CD8-positive, alpha-beta memory T cell (primary cell): Measurements from ENCODE around the gene TRAPPC5. TPM values are rescaled to one million over a fixed set of nuclear protein-coding genes. Genes with fewer than 3 reads are reported as not detected.

Experiments
- CTCF ChIA-PET: fragments of 350-600 bp; sonication (Branson Sonifier 250); formaldehyde crosslinking; loops from one replicate; lab custom pipeline; 2021; ENCODE audit warnings: antibody characterized with exemption; lab: Charles Lee
- POLR2A ChIA-PET: fragments of 350-600 bp; sonication (Branson Sonifier 250); formaldehyde crosslinking; loops from one replicate; lab custom pipeline; 2021; ENCODE audit warnings: antibody characterized with exemption; lab: Charles Lee
- DNase-seq, 5 donors: peaks; one replicate each; pipeline versions ENCODE4 v3.0.0 to v3.0.0-alpha.2; 2020 to 2022; ENCODE audit warnings: mixed read lengths in 1 of 5
- H3K27ac ChIP-seq: one replicate; pipeline ENCODE4 v1.7.0; 2013; ENCODE audit warnings: low read depth, mild to moderate bottlenecking, low read length, moderate library complexity
- H3K27me3 ChIP-seq: 2 replicates; pipeline ENCODE4 v1.7.0; 2013; ENCODE audit warnings: low read length, mild to moderate bottlenecking; ENCODE audit not compliant: insufficient read depth, poor library complexity, severe bottlenecking
- H3K36me3 ChIP-seq: 2 replicates; pipeline ENCODE4 v1.7.0; 2013; ENCODE audit warnings: mild to moderate bottlenecking, low read length, moderate library complexity; ENCODE audit not compliant: insufficient read depth
- H3K4me1 ChIP-seq: 2 replicates; pipeline ENCODE4 v1.7.0; 2013; ENCODE audit warnings: mild to moderate bottlenecking, low read length, moderate library complexity; ENCODE audit not compliant: insufficient read depth
- H3K4me3 ChIP-seq: 2 replicates; pipeline ENCODE4 v1.7.0; 2013; ENCODE audit warnings: mild to moderate bottlenecking, low read length
- H3K9me3 ChIP-seq: 2 replicates; pipeline ENCODE4 v1.7.0; 2013; ENCODE audit warnings: mild to moderate bottlenecking, low read length
- H3K27ac Mint-ChIP-seq, 8 donors: one replicate each; pipeline ENCODE4 v1.8.0; 2020 to 2021; ENCODE audit warnings: mixed read lengths in 8 of 8, mild to moderate bottlenecking in 6 of 8, inconsistent platforms in 3 of 8, moderate library complexity in 3 of 8
- H3K27me3 Mint-ChIP-seq, 2 donors: one replicate each; pipeline ENCODE4 v1.8.0; 2020 to 2021; ENCODE audit warnings: mixed read lengths in 2 of 2, mild to moderate bottlenecking in 1 of 2, moderate library complexity in 1 of 2
- H3K36me3 Mint-ChIP-seq, 3 donors: one replicate each; pipeline ENCODE4 v1.8.0; 2020 to 2021; ENCODE audit warnings: mixed read lengths in 3 of 3, inconsistent platforms in 1 of 3, mild to moderate bottlenecking in 1 of 3
- H3K4me1 Mint-ChIP-seq, 3 donors: one replicate each; pipeline ENCODE4 v1.8.0; 2020 to 2021; ENCODE audit warnings: mixed read lengths in 3 of 3, inconsistent platforms in 1 of 3, mild to moderate bottlenecking in 1 of 3
- H3K4me3 Mint-ChIP-seq, 7 donors: one replicate each; pipeline ENCODE4 v1.8.0; 2020 to 2021; ENCODE audit warnings: mixed read lengths in 7 of 7, mild to moderate bottlenecking in 6 of 7, moderate library complexity in 4 of 7, inconsistent platforms in 2 of 7
- H3K9me3 Mint-ChIP-seq, 5 donors: one replicate each; pipeline ENCODE4 v1.8.0; 2020 to 2022; ENCODE audit warnings: mixed read lengths in 5 of 5, mild to moderate bottlenecking in 3 of 5, moderate library complexity in 2 of 5, inconsistent platforms in 1 of 5
- polyA plus RNA-seq: library from polyadenylated mRNA; unstranded; fragments of 300-500 nt; fragmentation: Illumina TruSeq; gene quantifications from one replicate; pipeline ENCODE4 v1.2.3, GENCODE V29; 2021
- total RNA-seq, 2 experiments: library from RNA; stranded (reverse); gene quantifications; one replicate each; pipeline ENCODE4 v1.2.3, GENCODE V29; 2021

Gene TRAPPC5
- total RNA-seq (10 to 100 TPM; 63.5 to 70.1 TPM), polyA plus RNA-seq (155 TPM)

DNA sequence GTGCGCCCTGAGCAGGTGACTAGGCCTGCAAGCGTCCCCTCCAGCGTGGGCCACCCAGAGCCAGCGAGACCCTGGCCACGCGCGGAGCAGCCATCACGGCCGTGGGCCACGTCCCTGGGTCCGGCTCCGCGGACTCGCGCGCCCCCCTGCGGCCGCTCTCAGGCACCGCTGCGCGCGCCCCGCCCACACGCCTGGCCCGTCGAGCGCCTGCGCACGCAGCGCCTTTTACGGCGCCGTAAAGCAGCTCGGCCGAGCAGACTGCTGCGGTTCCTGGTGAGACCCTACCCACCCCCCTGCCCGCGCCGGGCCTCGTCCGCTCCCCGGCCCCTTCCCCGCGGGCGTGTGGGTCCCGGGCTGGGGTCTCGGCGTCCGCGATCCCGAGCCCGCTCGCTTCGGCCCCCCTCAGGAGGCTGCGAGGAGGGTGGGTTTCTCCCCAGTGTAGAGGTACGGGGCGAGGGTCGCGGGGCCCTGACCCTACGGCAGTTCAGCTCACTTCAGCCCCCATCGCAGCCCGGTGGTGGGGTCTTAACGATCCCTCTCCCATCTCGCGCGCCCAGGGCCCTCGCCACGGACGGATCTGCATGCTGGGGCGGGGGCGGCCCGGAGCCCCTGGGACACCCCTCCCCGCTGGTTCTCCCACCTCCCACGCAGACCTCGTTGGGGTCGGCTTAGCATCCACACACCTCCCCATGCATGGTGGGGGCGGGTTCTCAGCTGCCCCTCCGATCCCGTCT, at the start of gene TRAPPC5:
Gene TRAPPC5 (plus strand): TSS at position 228 of the 734 bp plus-strand sequence. CDS start 1,421 bp downstream, outside the sequence.
- H3K9me3 ChIP-seq = no peaks in the 10 kb centered on the region
- no peaks in the 10 kb centered on the region for H3K9me3 Mint-ChIP-seq
- peak; percentile 81 to 88 (median 82) for DNase-seq
- H3K4me1 ChIP-seq = peaks cover 35% of the 10 kb centered on the region
- H3K4me3 ChIP-seq = peak within 1 kb of the TSS; percentile 83
- H3K36me3 ChIP-seq = peaks cover 6% of the 10 kb centered on the region
- peaks cover 30 to 57% (median 37%) of the 10 kb centered on the region in 3 donors for H3K4me1 Mint-ChIP-seq
- H3K27me3 ChIP-seq = no peaks in the 10 kb centered on the region
- H3K4me3 Mint-ChIP-seq = peak within 1 kb of the TSS; percentile 86 to 96 (median 86)
- H3K27ac Mint-ChIP-seq = peak within 1 kb of the TSS; percentile 81 to 97 (median 92)
- H3K27me3 Mint-ChIP-seq = peaks cover 12 to 30% of the 10 kb centered on the region in 2 donors
- ChIA-PET POLR2A (interaction anchor here (0.6 to 1.6 kb wide), 7 partner anchors 25 to 331 kb away, joined by 3 to 5 read pairs (median 3); partner anchors contain the start of genes MAP2K7, PET100, STXBP2 and XAB2), CTCF (interaction anchor here (0.6 to 3.2 kb wide), 51 partner anchors 9 to 581 kb away, joined by 3 to 61 read pairs (median 4); partner anchors contain the start of genes PET100, RETN and STXBP2)
- H3K27ac ChIP-seq = peak within 1 kb of the TSS; percentile 82
- H3K36me3 Mint-ChIP-seq = peaks cover 0 to 24% (median 2%) of the 10 kb centered on the region in 3 donors

DNA sequence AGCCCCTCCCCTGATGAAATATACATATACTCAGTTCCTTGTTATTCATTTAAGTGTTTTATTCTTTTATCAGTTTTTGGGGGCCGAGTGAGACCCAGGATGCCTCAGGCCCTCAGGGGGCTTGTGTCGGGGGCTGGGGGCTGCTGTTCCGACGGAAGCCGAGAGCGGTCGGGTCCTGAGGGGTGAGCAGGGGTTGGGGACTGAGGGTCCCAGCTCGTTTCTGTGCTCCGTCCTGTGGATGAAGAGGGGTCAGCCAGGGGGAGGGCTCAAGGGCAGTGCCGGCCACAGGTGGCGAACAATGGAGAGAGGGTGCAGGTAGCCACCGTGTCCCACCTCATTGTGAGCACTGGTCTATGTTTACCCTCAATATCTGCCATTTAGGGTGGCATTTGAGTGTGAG, 49.1 kb upstream of the TRAPPC5 start:
- H3K4me1 Mint-ChIP-seq = peaks cover 40 to 65% (median 48%) of the 10 kb centered on the region in 3 donors
- peaks cover 3% of the 10 kb centered on the region for H3K36me3 ChIP-seq
- POLR2A ChIA-PET = no interaction called here
- H3K9me3 ChIP-seq = no peaks in the 10 kb centered on the region
- no peaks in the 10 kb centered on the region for H3K27me3 ChIP-seq
- peaks cover 0 to 41% (median 8%) of the 10 kb centered on the region in 3 donors for H3K36me3 Mint-ChIP-seq
- H3K27me3 Mint-ChIP-seq = no peaks in the 10 kb centered on the region
- peak overlapping the region in 3 of 8 donors; percentile 50 to 71 (median 51) for H3K27ac Mint-ChIP-seq
- H3K4me3 ChIP-seq = no peak overlapping the region
- DNase-seq = no peak
- no peak overlapping the region for H3K27ac ChIP-seq
- peaks cover 35% of the 10 kb centered on the region for H3K4me1 ChIP-seq
- CTCF ChIA-PET = no interaction called here
- peak overlapping the region in 4 of 7 donors; percentile 34 to 54 (median 47) for H3K4me3 Mint-ChIP-seq
- no peaks in the 10 kb centered on the region for H3K9me3 Mint-ChIP-seq

DNA sequence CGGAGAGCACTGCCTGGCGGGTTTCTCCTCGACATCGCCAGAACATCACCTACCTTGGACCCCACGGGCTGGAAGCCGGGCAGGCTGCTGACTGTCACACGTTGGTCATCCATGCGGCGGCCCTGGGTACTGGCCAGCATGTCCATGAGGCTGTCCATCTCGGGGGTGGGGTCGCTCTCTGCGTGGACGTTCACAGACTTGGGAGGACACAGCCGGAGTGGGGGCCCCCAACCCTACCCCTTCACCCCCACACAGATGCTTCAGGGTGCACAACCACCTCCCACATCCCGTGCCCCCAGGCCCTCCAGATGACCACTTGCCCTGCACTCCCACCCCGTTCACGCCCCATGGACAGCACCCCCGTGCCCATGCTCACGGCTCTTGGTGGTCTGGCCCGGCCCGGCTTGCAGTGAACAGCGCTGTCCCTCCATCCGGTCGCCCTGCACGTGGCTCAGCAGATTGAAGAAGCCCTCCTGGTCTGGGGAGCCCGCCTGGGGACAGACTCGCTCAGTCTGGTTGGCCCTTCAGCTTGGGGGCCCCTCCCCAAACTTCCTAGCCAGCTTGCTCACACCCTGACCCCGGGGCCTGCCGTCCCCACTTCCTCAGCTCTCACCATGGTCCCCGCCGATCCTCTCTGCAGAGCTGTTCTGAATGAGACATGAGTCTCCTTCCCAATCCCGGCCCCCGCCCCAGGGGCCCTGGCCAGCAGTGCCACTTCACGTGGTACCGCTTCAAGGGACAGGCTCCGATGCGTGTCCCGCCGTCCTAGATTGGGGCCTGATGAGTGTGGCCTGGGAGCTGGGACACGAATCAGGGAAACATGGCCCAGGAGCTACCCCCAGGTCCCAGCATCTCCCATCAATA, 48.1 kb upstream of the TRAPPC5 start:
- peak overlapping the region in 1 of 8 donors; percentile 71 for H3K27ac Mint-ChIP-seq
- no peaks in the 10 kb centered on the region for H3K9me3 ChIP-seq
- H3K4me3 Mint-ChIP-seq = peak overlapping the region in 1 of 7 donors; percentile 51
- H3K36me3 ChIP-seq = no peaks in the 10 kb centered on the region
- DNase-seq = no peak
- peaks cover 40% of the 10 kb centered on the region for H3K4me1 ChIP-seq
- H3K4me3 ChIP-seq = no peak overlapping the region
- H3K27me3 ChIP-seq = no peaks in the 10 kb centered on the region
- H3K4me1 Mint-ChIP-seq = peaks cover 39 to 61% (median 47%) of the 10 kb centered on the region in 3 donors
- H3K36me3 Mint-ChIP-seq = peaks cover 0 to 36% (median 5%) of the 10 kb centered on the region in 3 donors
- H3K9me3 Mint-ChIP-seq = no peaks in the 10 kb centered on the region
- CTCF ChIA-PET = interaction anchor here (0.6 to 1.0 kb wide), 2 partner anchors 19 to 48 kb away, joined by 3 read pairs; partner anchors contain the start of gene TRAPPC5
- no peak overlapping the region for H3K27ac ChIP-seq
- no peaks in the 10 kb centered on the region for H3K27me3 Mint-ChIP-seq
- POLR2A ChIA-PET = no interaction called here

DNA sequence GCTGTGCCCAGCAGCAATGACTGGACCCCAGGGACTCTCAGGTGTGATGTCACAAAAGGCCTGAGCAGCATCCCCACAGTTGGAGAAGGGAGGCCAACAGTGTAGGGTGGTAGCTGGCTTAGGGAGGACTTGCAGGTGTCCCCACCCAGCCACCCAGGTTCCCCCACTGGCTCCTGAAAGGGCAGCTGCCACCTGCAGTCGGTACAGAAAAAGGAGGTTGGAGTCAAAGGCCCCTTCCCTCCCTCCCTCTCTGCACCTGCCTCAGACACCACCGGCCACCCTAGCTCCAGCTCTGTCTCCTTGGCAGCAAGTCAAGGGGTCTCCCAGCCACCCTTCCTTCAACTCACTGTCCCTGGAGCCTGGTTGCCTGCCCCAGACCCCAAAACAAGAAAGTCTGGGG, 46.9 kb upstream of the TRAPPC5 start, which contains the start of gene PCP2:
Gene PCP2 (minus strand): TSS at position 22 of the 400 bp plus-strand sequence. CDS start 262 bp downstream, outside the sequence.
- Mint-ChIP-seq H3K36me3 (peaks cover 0 to 31% (median 5%) of the 10 kb centered on the region in 3 donors), H3K9me3 (no peaks in the 10 kb centered on the region), H3K4me1 (peaks cover 38 to 59% (median 43%) of the 10 kb centered on the region in 3 donors), H3K27ac (peak within 1 kb of the TSS in 4 of 8 donors; percentile 42 to 95 (median 81)), H3K4me3 (peak within 1 kb of the TSS in 3 of 7 donors; percentile 3 to 55 (median 31)), H3K27me3 (no peaks in the 10 kb centered on the region)
- ChIA-PET POLR2A (no interaction called here), CTCF (interaction anchor here (1.0 kb wide), 1 partner anchor 288 kb away, joined by 4 read pairs; no protein-coding TSS in a partner anchor)
- no peak for DNase-seq
- no peak within 1 kb of the TSS for H3K27ac ChIP-seq
- no peaks in the 10 kb centered on the region for H3K9me3 ChIP-seq
- no peaks in the 10 kb centered on the region for H3K27me3 ChIP-seq
- H3K4me1 ChIP-seq = peaks cover 43% of the 10 kb centered on the region
- H3K36me3 ChIP-seq = no peaks in the 10 kb centered on the region
- H3K4me3 ChIP-seq = no peak within 1 kb of the TSS

DNA sequence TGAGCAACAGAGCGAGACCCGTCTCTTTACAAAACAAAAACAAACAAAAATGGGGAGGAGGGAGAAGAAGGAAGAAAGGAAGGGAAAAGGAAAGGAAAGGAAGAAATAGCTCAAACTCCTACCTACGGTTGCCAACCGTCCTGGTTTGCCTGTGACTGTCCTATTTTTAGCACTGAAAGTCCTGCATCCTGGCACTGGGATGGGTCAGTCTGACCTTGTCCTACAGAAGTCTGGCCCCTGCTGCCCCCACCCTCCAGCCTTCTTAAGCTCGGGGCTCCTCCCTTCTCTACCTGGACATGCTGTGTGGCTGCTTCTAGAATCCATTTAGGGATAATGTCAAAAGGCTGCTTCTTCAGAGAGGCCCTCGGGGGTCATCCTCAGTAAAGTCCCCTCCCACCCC, 45.0 kb upstream of the TRAPPC5 start:
- H3K36me3 ChIP-seq = no peaks in the 10 kb centered on the region
- Mint-ChIP-seq H3K27ac (peak overlapping the region in 7 of 8 donors; percentile 62 to 95 (median 80)), H3K9me3 (no peaks in the 10 kb centered on the region), H3K4me1 (peaks cover 30 to 58% (median 35%) of the 10 kb centered on the region in 3 donors), H3K36me3 (peaks cover 0 to 27% (median 7%) of the 10 kb centered on the region in 3 donors), H3K4me3 (peak overlapping the region in 6 of 7 donors; percentile 60 to 89 (median 81)), H3K27me3 (no peaks in the 10 kb centered on the region)
- H3K4me3 ChIP-seq = no peak overlapping the region
- no peaks in the 10 kb centered on the region for H3K9me3 ChIP-seq
- DNase-seq = no peak
- CTCF ChIA-PET = interaction anchor here (1.2 kb wide), 1 partner anchor 45 kb away, joined by 5 read pairs; the partner anchor contains the start of gene TRAPPC5
- no peak overlapping the region for H3K27ac ChIP-seq
- H3K27me3 ChIP-seq = no peaks in the 10 kb centered on the region
- POLR2A ChIA-PET = interaction anchor here (0.6 kb wide), 1 partner anchor 35 kb away, joined by 3 read pairs; no protein-coding TSS in a partner anchor
- peaks cover 32% of the 10 kb centered on the region for H3K4me1 ChIP-seq

DNA sequence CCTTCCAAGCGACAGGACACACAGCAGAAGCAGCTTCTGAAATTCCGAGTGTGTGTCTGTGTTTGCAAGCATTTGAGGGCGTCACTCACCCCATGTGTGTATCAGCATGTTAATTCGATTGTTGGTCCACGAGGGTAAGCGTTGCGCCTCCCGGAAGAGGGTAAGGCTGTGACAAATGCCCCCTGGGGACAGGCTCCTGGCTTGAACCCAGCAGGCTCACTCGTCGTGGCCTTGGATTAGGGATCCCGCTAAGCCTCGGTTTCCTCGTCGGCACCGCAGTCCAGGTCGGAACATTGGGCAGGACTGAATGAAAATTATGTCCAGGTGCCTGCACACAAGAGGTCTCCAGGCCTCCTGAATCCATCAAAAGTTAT, 44.3 kb upstream of the TRAPPC5 start:
- Histone ChIP-seq H3K4me1 (peaks cover 30% of the 10 kb centered on the region), H3K4me3 (peak overlapping the region; percentile 42), H3K27me3 (no peaks in the 10 kb centered on the region), H3K9me3 (no peaks in the 10 kb centered on the region), H3K27ac (peak overlapping the region; percentile 88), H3K36me3 (no peaks in the 10 kb centered on the region)
- peaks cover 27 to 53% (median 31%) of the 10 kb centered on the region in 3 donors for H3K4me1 Mint-ChIP-seq
- H3K27ac Mint-ChIP-seq = peak overlapping the region; percentile 88 to 96 (median 91)
- H3K36me3 Mint-ChIP-seq = peaks cover 0 to 30% (median 7%) of the 10 kb centered on the region in 3 donors
- peak overlapping the region; percentile 77 to 95 (median 85) for H3K4me3 Mint-ChIP-seq
- H3K27me3 Mint-ChIP-seq = no peaks in the 10 kb centered on the region
- DNase-seq = no peak
- ChIA-PET POLR2A (no interaction called here), CTCF (interaction anchor here (1.2 kb wide), 1 partner anchor 44 kb away, joined by 5 read pairs; the partner anchor contains the start of gene TRAPPC5)
- H3K9me3 Mint-ChIP-seq = no peaks in the 10 kb centered on the region

DNA sequence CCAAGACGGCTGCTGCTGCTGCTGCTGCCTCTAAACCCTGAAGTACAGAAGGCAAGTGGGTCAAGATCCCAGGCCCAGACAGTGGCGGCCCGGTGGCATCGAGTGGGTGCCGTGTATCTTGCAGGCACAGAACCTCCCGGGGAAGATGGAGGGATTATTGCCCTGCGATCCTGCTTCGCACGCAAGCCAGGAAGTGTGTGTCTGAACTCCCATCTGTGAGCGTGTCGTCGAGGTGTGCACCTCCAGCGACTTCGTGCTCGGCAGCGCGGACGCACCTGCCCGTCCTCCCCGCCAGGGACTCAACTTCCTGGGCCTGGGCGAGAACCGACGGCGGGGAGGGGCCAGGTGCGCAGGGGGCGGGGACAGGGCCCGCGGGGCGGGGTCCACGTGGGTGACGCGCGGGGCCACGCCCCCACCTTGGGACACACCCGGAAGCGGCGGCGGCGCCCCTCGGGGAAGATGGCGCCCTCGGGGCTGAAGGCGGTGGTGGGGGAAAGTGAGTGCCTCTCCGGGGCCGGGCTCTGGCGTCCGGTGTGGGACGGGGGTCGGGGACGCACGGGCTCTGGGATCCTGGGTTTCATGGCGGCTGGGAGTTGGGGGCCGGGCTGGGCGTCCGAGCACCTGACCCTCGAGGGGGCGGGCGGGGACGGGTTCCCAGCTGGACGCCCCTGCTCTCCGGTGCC, 43.8 kb upstream of the TRAPPC5 start, which contains the start of gene STXBP2:
Gene STXBP2 (plus strand): TSS at position 420 of the 683 bp plus-strand sequence. CDS start 40 bp downstream, at position 460.
- ChIA-PET POLR2A (interaction anchor here (1.7 kb wide), 2 partner anchors 7 to 44 kb away, joined by 4 to 5 read pairs; partner anchors contain the start of genes PET100, TRAPPC5 and XAB2), CTCF (interaction anchor here (1.3 to 1.6 kb wide), 2 partner anchors 44 to 69 kb away, joined by 6 to 7 read pairs; partner anchors contain the start of gene TRAPPC5)
- peak within 1 kb of the TSS; percentile 77 to 95 (median 85) for H3K4me3 Mint-ChIP-seq
- H3K9me3 ChIP-seq = no peaks in the 10 kb centered on the region
- peaks cover 30% of the 10 kb centered on the region for H3K4me1 ChIP-seq
- H3K27ac Mint-ChIP-seq = peak within 1 kb of the TSS; percentile 88 to 96 (median 91)
- H3K27me3 Mint-ChIP-seq = no peaks in the 10 kb centered on the region
- H3K36me3 Mint-ChIP-seq = peaks cover 0 to 26% (median 7%) of the 10 kb centered on the region in 3 donors
- no peaks in the 10 kb centered on the region for H3K9me3 Mint-ChIP-seq
- DNase-seq = peak; percentile 89 to 95 (median 91)
- H3K36me3 ChIP-seq = no peaks in the 10 kb centered on the region
- peak within 1 kb of the TSS; percentile 79 for H3K4me3 ChIP-seq
- H3K27me3 ChIP-seq = no peaks in the 10 kb centered on the region
- peak within 1 kb of the TSS; percentile 88 for H3K27ac ChIP-seq
- H3K4me1 Mint-ChIP-seq = peaks cover 27 to 49% (median 31%) of the 10 kb centered on the region in 3 donors
